ENCODE data around the gene TCAF1.

GRCh38 chr7:143909863-143910262 is 7.9 kb upstream of the TCAF1 start:
- TF ChIP-seq CTCF (IDR thresholded peaks at IDR 0.05; ENCODE audit: low read length) (no peak), EZH2 (optimal IDR thresholded peaks at IDR 0.05; ENCODE audit: low read depth, low read length) (no peak), EZH2phosphoT487 (IDR thresholded peaks at IDR 0.05; ENCODE audit: low read length) (no peak)
